HG03095 (cell line): ENCODE data around the gene OR6N1.

Experiments used
- ATAC-seq: cut with Tn5 transposase; IDR thresholded peaks from one replicate; pipeline ENCODE4 v1.9.1; 2021; ENCODE audit warnings: moderate library complexity; ENCODE audit not compliant: unreplicated experiment

OR6N1 gene

DNA sequence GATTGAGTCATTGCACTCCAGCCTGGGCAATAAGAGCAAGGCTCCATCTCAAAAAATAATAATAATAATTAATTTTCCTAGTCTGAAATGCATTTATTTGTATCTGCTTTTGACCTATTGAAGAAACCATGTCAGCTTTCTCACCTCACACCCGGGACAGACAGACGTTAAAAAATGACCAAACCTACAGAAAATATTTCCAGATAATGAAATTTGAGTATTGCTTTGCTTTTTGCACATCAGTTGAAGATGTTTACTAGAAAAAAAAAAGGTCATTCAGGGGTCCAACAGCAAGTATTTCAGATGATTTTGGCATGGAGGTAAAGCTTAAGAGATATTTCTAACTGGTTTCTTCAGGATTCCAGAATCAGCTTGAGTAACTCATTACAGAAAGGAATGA lies 17.6 kb downstream of the OR6N1 start, which contains the start of gene OR6K6:
TSS of gene OR6K6 (plus strand) at position 301 of the 400 bp plus-strand sequence. CDS start 168 bp downstream, outside the sequence.
- no peak for ATAC-seq

- ATAC-seq, result no peak
Observed at GRCh38 chr1:158752155-158752712, 19.8 kb downstream of the OR6N1 start.

DNA sequence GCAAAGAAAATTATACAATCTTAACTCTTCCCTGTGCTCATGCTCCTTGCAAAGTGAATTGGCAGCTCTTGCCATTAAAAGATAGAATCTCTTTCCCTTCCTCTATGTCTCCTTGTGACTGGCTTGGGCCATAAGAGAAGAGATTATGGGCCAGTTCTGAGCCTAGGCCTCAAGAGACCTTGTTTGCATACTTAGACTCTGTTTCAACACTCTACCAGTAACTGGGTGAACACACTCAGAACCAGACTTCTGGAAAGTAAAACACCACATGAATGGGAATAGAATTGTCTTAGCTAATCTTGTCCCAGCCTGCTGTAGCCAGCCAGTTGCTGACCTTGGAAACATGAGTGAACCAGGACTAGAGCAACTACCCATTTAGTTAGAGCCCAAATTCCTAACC lies 36.1 kb downstream of the OR6N1 start:
- ATAC-seq, result no peak

GRCh38 chr1:158732524-158732923 lies 39.5 kb downstream of the OR6N1 start:
- ATAC-seq, result no peak

- ATAC-seq, result no peak
Observed at GRCh38 chr1:158731707-158732106, 40.3 kb downstream of the OR6N1 start.

GRCh38 chr1:158730453-158730852 lies 41.5 kb downstream of the OR6N1 start:
- no peak for ATAC-seq

- no peak for ATAC-seq
Observed at GRCh38 chr1:158728510-158729225, 43.3 kb downstream of the OR6N1 start.

GRCh38 chr1:158724442-158724841 lies 47.6 kb downstream of the OR6N1 start:
- ATAC-seq, result no peak

DNA sequence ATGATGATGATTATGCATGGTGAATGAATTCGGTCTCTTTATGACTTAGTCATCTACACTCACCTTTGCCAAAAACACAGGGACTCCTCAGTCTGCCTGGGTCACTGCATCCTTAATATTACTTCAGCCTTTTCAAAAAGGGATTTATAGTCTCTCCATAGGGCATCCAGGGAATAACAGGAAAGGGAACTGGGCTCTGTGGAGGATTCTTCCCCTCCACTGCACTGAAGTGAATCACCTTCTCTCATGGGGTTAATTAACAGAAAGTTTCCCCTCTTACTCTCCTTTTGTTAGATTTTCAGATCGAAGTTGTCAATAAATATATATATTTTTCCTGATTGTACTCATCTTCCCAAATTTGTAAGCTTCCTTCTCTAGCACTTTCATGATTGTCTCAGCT lies 51.4 kb downstream of the OR6N1 start, which contains the start of gene OR6K3:
TSS of gene OR6K3 (minus strand) at position 101 of the 400 bp plus-strand sequence. CDS start 2,605 bp downstream, outside the sequence.
- no peak for ATAC-seq

- no peak for ATAC-seq
Observed at GRCh38 chr1:158719664-158720063, 52.3 kb downstream of the OR6N1 start.

GRCh38 chr1:158717344-158717743 lies 54.7 kb downstream of the OR6N1 start:
- ATAC-seq, result no peak

- no peak for ATAC-seq
Observed at GRCh38 chr1:158716335-158716734, 55.7 kb downstream of the OR6N1 start.

DNA sequence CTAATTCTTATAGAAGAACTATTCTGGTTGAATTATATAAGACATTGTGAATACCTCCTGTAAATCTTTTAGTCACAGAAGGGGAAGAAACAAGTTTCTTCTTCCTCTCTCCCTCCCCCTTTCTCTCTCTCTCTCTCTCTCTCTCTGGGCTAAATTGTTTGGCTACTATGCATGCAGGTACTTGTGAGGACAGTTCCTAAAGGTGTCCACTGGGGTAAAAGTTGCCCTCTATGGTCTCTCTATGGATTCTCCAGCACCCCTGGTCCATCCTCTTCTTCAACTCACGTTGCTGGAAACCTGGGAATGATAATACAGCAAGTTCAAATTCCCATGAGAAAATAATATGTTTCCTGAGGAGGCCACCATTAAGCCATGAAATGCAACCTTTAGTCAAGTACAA lies 57.2 kb downstream of the OR6N1 start:
- ATAC-seq, result no peak
